ENCODE measurements around the gene CAPN2.

CAPN2 gene

DNA sequence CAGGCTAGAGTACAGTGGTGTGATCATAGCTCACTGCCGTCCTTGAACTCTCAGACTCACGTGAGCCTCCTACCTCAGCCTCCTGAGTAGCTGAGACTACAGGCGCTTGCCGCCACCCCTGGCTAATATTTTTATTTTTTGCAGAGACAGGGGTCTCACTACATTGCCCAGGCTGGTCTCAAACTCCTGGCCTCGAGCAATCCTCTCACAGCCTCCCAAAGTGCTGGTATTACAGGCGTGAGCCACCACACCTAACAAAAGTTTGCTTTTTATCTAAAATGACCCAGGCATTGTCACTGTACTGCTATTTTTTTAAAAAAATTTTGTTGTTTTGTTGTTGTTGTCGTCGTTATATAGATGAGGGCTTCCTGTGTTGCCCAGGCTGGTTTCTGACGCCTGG lies 46.4 kb downstream of the CAPN2 start:
- no peak for DNase-seq (ENCODE audit: low read depth, low spot score)

GRCh38 chr1:223759273-223759672 lies 46.9 kb downstream of the CAPN2 start:
- DNase-seq (ENCODE audit: low read depth, low spot score): no peak

- no peak for DNase-seq (ENCODE audit: low read depth, low spot score)
These were observed 48.5 kb downstream of the CAPN2 start for GRCh38 chr1:223760833-223761232.

- DNase-seq (ENCODE audit: low read depth, low spot score): no peak
These were observed 49.1 kb downstream of the CAPN2 start for GRCh38 chr1:223761411-223761810.

DNA sequence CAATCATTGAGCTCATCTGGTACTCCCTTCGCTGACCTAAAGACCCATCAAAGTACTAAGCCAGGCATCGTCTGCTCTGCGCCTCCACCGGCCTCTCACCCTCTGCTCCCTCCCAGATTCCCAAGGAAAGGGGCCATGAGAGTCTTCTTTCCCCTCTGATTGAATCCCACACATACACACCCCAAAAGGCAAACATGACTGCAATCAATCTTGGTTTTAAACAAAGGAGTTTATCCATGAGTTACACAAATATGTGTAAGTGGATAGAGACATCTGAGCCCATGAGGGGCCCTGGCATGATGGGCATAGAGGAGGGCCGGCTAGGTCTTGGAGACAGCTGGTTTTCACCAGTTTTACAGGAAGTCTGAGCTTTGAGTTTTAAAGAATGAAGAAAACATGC lies 50.9 kb downstream of the CAPN2 start:
- no peak for DNase-seq (ENCODE audit: low read depth, low spot score)

DNA sequence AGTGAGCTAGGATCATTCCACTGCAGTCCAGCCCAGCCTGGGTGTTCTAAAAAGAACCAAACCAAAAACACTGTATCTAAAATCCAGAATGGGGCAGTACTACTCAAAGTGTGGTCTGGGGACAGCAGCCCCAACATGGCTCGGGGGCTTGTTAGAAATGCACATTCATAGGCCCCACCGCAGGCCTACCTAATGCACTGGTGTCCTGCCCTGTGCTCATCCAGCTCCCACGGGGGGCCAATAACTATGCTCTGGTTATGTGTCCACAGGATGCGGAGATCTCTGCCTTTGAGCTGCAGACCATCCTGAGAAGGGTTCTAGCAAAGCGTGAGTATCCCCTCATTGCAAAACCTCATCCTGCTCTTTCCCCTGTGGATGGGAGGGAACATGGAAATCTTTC lies 51.5 kb downstream of the CAPN2 start:
- DNase-seq (ENCODE audit: low read depth, low spot score): no peak

- no peak for DNase-seq (ENCODE audit: low read depth, low spot score)
These were observed 52.8 kb downstream of the CAPN2 start for GRCh38 chr1:223765036-223765718.

DNA sequence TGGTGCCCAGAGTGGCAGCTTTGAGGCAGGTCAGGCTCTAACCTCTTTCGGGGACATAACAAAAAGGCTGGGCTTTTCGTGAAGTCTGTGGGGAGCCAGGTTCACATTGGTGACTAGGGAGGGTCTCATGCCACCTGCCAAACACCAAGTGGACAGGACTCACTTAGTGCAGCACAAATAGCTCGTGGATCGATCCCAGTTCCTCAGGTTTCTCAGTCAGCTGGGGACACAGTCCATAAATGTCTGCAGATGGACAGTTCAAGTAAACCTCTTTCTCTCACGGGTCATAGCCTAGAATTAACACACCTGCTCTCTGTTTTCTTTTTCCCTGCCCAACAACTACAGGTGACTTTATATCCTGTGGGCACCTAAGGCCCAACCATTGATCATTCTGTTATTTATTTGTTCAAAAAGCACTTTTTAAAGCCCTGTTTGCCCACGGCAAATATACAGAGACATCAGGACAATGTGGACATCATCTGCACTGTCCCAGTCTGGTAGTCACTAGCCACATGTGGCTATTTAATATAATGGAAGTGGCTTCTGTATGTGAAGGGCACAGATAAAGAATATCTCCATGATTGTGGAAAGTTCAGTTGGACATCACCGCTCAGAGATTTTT lies 53.5 kb downstream of the CAPN2 start:
- DNase-seq (ENCODE audit: low read depth, low spot score): no peak

DNA sequence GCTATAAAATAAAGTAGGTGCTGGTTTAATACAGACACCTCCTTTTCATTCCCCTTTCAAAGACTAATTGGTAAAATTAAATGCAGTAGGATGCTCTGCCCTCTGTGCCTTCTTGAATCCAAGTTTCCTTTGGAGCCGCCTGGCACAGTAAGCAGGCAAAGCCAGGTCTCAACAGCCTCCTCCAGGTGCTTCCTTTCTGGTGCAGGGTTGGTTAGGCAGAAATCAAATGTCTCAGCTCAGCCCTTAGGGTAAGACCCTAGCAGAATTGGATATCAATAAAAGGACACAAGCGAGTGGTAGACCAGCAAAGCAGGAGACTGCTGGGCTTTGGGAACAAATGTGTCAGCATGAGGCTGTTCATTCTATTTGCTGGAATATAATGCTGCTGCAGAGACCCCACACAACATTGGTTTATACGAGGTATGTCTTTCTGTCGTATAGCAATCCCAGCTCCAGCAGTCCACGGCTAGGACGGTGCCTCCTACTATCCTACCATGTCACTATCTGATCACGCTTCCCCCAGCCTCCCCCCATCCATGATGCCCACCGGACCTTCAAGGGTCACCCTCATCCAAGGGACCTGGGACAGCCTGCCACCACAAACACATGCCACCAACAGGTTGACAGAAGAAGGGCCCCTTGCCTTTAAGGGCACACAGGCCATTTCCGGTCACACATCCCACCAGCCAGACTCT lies 58.4 kb downstream of the CAPN2 start:
- no peak for DNase-seq (ENCODE audit: low read depth, low spot score)

DNA sequence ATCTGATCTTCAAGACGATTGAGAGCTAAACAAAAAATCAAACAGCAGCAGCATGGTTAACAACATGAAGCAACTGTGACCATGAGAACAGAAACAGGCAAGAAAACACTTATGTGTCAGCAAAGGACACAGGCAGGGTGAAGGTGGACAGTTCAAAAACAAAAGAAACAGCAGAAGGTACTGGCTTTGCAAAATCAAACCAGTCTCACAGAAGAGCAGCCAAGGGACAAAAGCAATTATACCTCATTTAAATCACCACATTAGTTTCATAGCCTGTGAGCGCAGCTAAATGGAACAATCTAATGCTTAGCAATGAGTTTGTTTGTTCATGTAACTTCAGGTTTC lies 59.1 kb downstream of the CAPN2 start:
- no peak for DNase-seq (ENCODE audit: low read depth, low spot score)

GRCh38 chr1:223771814-223772770 lies 59.8 kb downstream of the CAPN2 start:
- no peak for DNase-seq (ENCODE audit: low read depth, low spot score)

GRCh38 chr1:223772771-223773160 lies 60.4 kb downstream of the CAPN2 start:
- no peak for DNase-seq (ENCODE audit: low read depth, low spot score)

- DNase-seq (ENCODE audit: low read depth, low spot score): no peak
These were observed 61.9 kb downstream of the CAPN2 start for GRCh38 chr1:223774134-223774814.

- DNase-seq (ENCODE audit: low read depth, low spot score): no peak
These were observed 62.7 kb downstream of the CAPN2 start for GRCh38 chr1:223775054-223775453.

- DNase-seq (ENCODE audit: low read depth, low spot score): no peak
These were observed 63.4 kb downstream of the CAPN2 start for GRCh38 chr1:223775711-223776074.

GRCh38 chr1:223776075-223776814 lies 63.9 kb downstream of the CAPN2 start:
- no peak for DNase-seq (ENCODE audit: low read depth, low spot score)

GRCh38 chr1:223776826-223777454 lies 64.6 kb downstream of the CAPN2 start:
- DNase-seq (ENCODE audit: low read depth, low spot score): no peak

DNA sequence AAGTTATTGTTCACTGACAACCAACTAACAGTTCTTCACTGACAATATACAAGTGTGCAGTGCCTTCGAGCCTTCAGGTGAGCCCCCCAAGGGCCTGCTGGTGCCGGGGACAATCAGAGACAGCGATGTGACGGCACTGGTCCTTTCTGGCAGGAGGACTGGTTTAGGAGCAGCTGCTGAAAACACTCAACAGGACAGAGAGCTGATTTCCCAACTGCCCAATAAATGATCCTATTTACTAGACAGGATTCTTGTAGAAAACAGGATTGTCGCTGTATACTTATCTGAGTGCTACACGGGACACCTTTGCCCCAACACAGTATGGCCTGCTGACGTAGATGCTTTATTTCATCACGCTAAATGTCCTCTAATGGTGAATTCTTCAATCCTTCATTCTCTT lies 68.0 kb downstream of the CAPN2 start:
- DNase-seq (ENCODE audit: low read depth, low spot score): no peak

GRCh38 chr1:223780949-223781348 lies 68.6 kb downstream of the CAPN2 start:
- no peak for DNase-seq (ENCODE audit: low read depth, low spot score)

GRCh38 chr1:223783676-223784075 lies 71.3 kb downstream of the CAPN2 start:
- DNase-seq (ENCODE audit: low read depth, low spot score): no peak

All from activated naive CD8-positive, alpha-beta T cell treated with anti-CD3 and anti-CD28 coated beads, Interleukin-2, amount 50 U/mL, for 16 hours (primary cell).